GM23338 (cell line): ENCODE results near the gene CCDC174. TPM values are rescaled to one million over a fixed set of nuclear protein-coding genes. Genes with fewer than 3 reads are reported as not detected.

Experiments
- EZH2 ChIP-seq: fragments of 200-600 bp; sonication (generic); IDR thresholded peaks from one replicate; pipeline ENCODE4 v1.8.0; 2017; ENCODE audit warnings: antibody characterized with exemption, mild to moderate bottlenecking, low read depth; ENCODE audit not compliant: unreplicated experiment
- EZH2phosphoT487 ChIP-seq: fragments of 200-600 bp; sonication (generic); IDR thresholded peaks from one replicate; pipeline ENCODE4 v1.8.1; 2018; ENCODE audit warnings: antibody characterized with exemption; ENCODE audit not compliant: unreplicated experiment
- JUNB ChIP-seq: IDR thresholded peaks from one replicate; pipeline ENCODE4 v1.6.1; 2016; ENCODE audit warnings: antibody characterized with exemption; ENCODE audit not compliant: unreplicated experiment
- NANOG ChIP-seq: IDR thresholded peaks from 2 replicates; pipeline ENCODE4 v1.6.1; 2016; ENCODE audit warnings: antibody characterized with exemption, borderline replicate concordance
- REST ChIP-seq: IDR thresholded peaks from one replicate; pipeline ENCODE4 v1.6.1; 2018; ENCODE audit warnings: antibody characterized with exemption; ENCODE audit not compliant: unreplicated experiment
- ZNF114 ChIP-seq: fragments of 250-450 bp; sonication (Bioruptor Pico); IDR thresholded peaks from 2 replicates; pipeline ENCODE4 v1.5.0; 2020; ENCODE audit warnings: mild to moderate bottlenecking, moderate library complexity
- ZNF462 ChIP-seq: fragments of 250-450 bp; sonication (Bioruptor Pico); IDR thresholded peaks from 2 replicates; pipeline ENCODE4 v1.5.0; 2020; ENCODE audit warnings: mild to moderate bottlenecking, moderate library complexity
- polyA plus RNA-seq: library from polyadenylated mRNA; unstranded; fragments of >200 nt; fragmentation: Nextera tagmentation; extraction: Ambion mirVana; gene quantifications from 2 replicates; pipeline ENCODE4 v1.2.1, GENCODE V29; 2016
- total RNA-seq: library from RNA; depleted of rRNA; stranded (reverse); fragments of >200 nt; shearing (Covaris generic); gene quantifications from 2 replicates; pipeline ENCODE4 v1.2.3, GENCODE V29; 2014
- TF ChIP-seq, protein P1 (sequence below): IDR thresholded peaks from 2 replicates; pipeline ENCODE4 v1.6.1; 2016; ENCODE audit warnings: antibody characterized with exemption

The CCDC174 gene
- total and polyA plus RNA-seq, 2 experiments from 2014 or later = 11.2 to 46.3 TPM

DNA sequence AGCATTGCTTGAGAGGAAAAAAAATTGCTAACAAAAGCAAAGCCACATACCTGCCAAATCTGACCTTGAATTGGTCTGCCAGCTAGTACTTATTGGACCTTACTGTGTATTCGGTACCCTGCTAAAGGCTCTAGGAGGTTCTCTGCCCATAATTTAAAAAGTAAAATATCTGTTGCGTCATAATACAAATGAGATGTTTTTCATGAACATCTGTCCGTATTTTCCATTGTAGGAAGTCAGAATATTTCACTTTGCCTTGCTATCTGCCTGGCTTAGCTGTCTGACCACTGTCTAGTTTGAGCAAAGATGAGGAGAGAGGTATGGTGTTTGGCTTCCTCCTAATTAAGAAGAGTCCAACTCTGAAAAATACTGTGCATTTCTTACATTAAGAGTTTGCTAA lies 12.6 kb downstream of the CCDC174 start (continued):
- no peak for TF ChIP-seq ZNF462 (CRISPR knock-in tag)
- TF ChIP-seq EZH2phosphoT487 = no peak
- no peak for TF ChIP-seq EZH2
- no peak for TF ChIP-seq NANOG
- no peak for TF ChIP-seq REST
- no peak for TF ChIP-seq JUNB
- no peak for TF ChIP-seq ZNF114 (CRISPR knock-in tag)
- TF ChIP-seq, protein P1, sequence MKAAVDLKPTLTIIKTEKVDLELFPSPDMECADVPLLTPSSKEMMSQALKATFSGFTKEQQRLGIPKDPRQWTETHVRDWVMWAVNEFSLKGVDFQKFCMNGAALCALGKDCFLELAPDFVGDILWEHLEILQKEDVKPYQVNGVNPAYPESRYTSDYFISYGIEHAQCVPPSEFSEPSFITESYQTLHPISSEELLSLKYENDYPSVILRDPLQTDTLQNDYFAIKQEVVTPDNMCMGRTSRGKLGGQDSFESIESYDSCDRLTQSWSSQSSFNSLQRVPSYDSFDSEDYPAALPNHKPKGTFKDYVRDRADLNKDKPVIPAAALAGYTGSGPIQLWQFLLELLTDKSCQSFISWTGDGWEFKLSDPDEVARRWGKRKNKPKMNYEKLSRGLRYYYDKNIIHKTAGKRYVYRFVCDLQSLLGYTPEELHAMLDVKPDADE = no peak
